Endodermal cell (in vitro differentiated cells): ENCODE measurements around the gene CEP83. TPM values are rescaled to one million over a fixed set of nuclear protein-coding genes. Genes with fewer than 3 reads are reported as not detected.

Experiments
- DNase-seq: peaks from one replicate; pipeline ENCODE4 v3.0.0-alpha.2; 2017
- H3K27ac ChIP-seq: 2 replicates; pipeline ENCODE4 v1.5.1; 2013; ENCODE audit warnings: mild to moderate bottlenecking, low read depth, low read length, moderate library complexity
- H3K27me3 ChIP-seq: 2 replicates; pipeline ENCODE4 v1.6.1; 2013; ENCODE audit warnings: mild to moderate bottlenecking, low read length, moderate library complexity; ENCODE audit not compliant: insufficient read depth, control insufficient read depth, poor library complexity, severe bottlenecking
- H3K36me3 ChIP-seq: 2 replicates; pipeline ENCODE4 v1.7.0; 2013; ENCODE audit warnings: mild to moderate bottlenecking, low read length, moderate library complexity; ENCODE audit not compliant: control insufficient read depth, insufficient read depth
- H3K4me1 ChIP-seq: one replicate; pipeline ENCODE4 v1.7.0; 2013; ENCODE audit warnings: low read length; ENCODE audit not compliant: control insufficient read depth, insufficient read depth
- H3K4me3 ChIP-seq: 2 replicates; pipeline ENCODE4 v1.5.1; 2013; ENCODE audit warnings: mild to moderate bottlenecking, low read length, moderate library complexity
- H3K9ac ChIP-seq: 2 replicates; pipeline ENCODE4 v1.6.1; 2013; ENCODE audit warnings: mild to moderate bottlenecking, low read length, moderate library complexity; ENCODE audit not compliant: poor library complexity, severe bottlenecking; ENCODE audit errors: extremely low read depth
- H3K9me3 ChIP-seq: 2 replicates; pipeline ENCODE4 v1.6.1; 2013; ENCODE audit warnings: mild to moderate bottlenecking, low read length, moderate library complexity; ENCODE audit not compliant: control insufficient read depth
- H3K27ac Mint-ChIP-seq: 2 replicates; pipeline ENCODE4 v1.8.0; 2020; ENCODE audit warnings: mixed read lengths
- H3K27me3 Mint-ChIP-seq: 2 replicates; pipeline ENCODE4 v1.8.0; 2021; ENCODE audit warnings: mild to moderate bottlenecking, mixed read lengths; ENCODE audit not compliant: insufficient read depth
- H3K36me3 Mint-ChIP-seq: 2 replicates; pipeline ENCODE4 v1.8.0; 2020; ENCODE audit warnings: low read depth, mixed read lengths
- H3K4me1 Mint-ChIP-seq: 2 replicates; pipeline ENCODE4 v1.8.0; 2020; ENCODE audit warnings: mixed read lengths
- H3K4me3 Mint-ChIP-seq: 2 replicates; pipeline ENCODE4 v1.8.0; 2020; ENCODE audit warnings: mild to moderate bottlenecking, moderate library complexity, mixed read lengths
- H3K9me3 Mint-ChIP-seq: 2 replicates; pipeline ENCODE4 v1.8.0; 2020; ENCODE audit warnings: mild to moderate bottlenecking, mixed read lengths
- CTCF ChIP-seq: fragments of 200-600 bp; sonication (generic); conservative IDR thresholded peaks from 2 replicates; pipeline ENCODE4 v1.5.0; 2021; ENCODE audit warnings: antibody characterized with exemption, mild to moderate bottlenecking
- WGBS, 2 experiments: methylation state at CpG; one replicate each; pipeline versions ENCODE4 v1.1.5 to v1.1.7; 2013; ENCODE audit warnings: missing lambda C conversion rate in 2 of 2, mixed read lengths in 1 of 2; ENCODE audit not compliant: insufficient coverage in 1 of 2, insufficient read length in 1 of 2; 5-methylcytosine and 5-hydroxymethylcytosine counted together
- total RNA-seq, 2 donors: library from RNA; stranded (reverse); fragmentation: NEBNext Ultra II Directional in 1 of 2; extraction: Animal tissue kit (Norgen Biotek cat#: 25700) in 1 of 2; gene quantifications; 2 replicates in 1 of 2; 3 replicates in 1 of 2; pipeline ENCODE4 v1.2.1, GENCODE V29; 2021

The CEP83 gene
- total RNA-seq, 2 donors from 2014 or later, result 28.6 to 36.3 TPM

GRCh38 chr12:94434171-94434570, 25.5 kb downstream of the CEP83 start:
- Histone ChIP-seq H3K27me3 (no peaks in the 10 kb centered on the region), H3K4me3 (peak overlapping the region; percentile 44), H3K9ac (no peak overlapping the region), H3K9me3 (peaks cover 43% of the 10 kb centered on the region), H3K4me1 (peaks cover 4% of the 10 kb centered on the region), H3K36me3 (no peaks in the 10 kb centered on the region), H3K27ac (peak overlapping the region; percentile 54)
- H3K4me1 Mint-ChIP-seq, result peaks cover 35% of the 10 kb centered on the region
- no peak overlapping the region for H3K27ac Mint-ChIP-seq
- peak; percentile 20 for TF ChIP-seq CTCF
- WGBS, 2 experiments, result 100% methylated on average over 2 of the region's 3 CpGs; no CpG with 5 or more reads in 1 of the 2 experiments
- DNase-seq, result no peak
- no peak overlapping the region for H3K4me3 Mint-ChIP-seq
- H3K36me3 Mint-ChIP-seq, result peaks cover 13% of the 10 kb centered on the region
- peaks cover 43% of the 10 kb centered on the region for H3K9me3 Mint-ChIP-seq
- no peaks in the 10 kb centered on the region for H3K27me3 Mint-ChIP-seq

- Mint-ChIP-seq H3K27me3 (no peaks in the 10 kb centered on the region), H3K4me1 (peaks cover 39% of the 10 kb centered on the region), H3K36me3 (peaks cover 13% of the 10 kb centered on the region), H3K9me3 (peaks cover 38% of the 10 kb centered on the region), H3K27ac (no peak overlapping the region), H3K4me3 (no peak overlapping the region)
- H3K36me3 ChIP-seq, result no peaks in the 10 kb centered on the region
- H3K9ac ChIP-seq, result no peak overlapping the region
- 95% methylated on average over 1 of the region's 1 CpG; no CpG with 5 or more reads in 1 of the 2 experiments for WGBS, 2 experiments
- H3K9me3 ChIP-seq, result peaks cover 41% of the 10 kb centered on the region
- DNase-seq, result no peak
- H3K4me3 ChIP-seq, result peak overlapping the region; percentile 44
- H3K27ac ChIP-seq, result peak overlapping the region; percentile 54
- H3K27me3 ChIP-seq, result no peaks in the 10 kb centered on the region
- peaks cover 4% of the 10 kb centered on the region for H3K4me1 ChIP-seq
- no peak for TF ChIP-seq CTCF
Observed at GRCh38 chr12:94433744-94434143, 25.9 kb downstream of the CEP83 start.

- Mint-ChIP-seq H3K4me1 (peaks cover 39% of the 10 kb centered on the region), H3K27ac (no peak overlapping the region), H3K27me3 (no peaks in the 10 kb centered on the region), H3K9me3 (peaks cover 24% of the 10 kb centered on the region), H3K4me3 (no peak overlapping the region), H3K36me3 (peaks cover 18% of the 10 kb centered on the region)
- Histone ChIP-seq H3K27me3 (no peaks in the 10 kb centered on the region), H3K9me3 (peaks cover 42% of the 10 kb centered on the region), H3K9ac (no peak overlapping the region), H3K4me3 (no peak overlapping the region), H3K27ac (no peak overlapping the region), H3K4me1 (peaks cover under 1% of the 10 kb centered on the region), H3K36me3 (no peaks in the 10 kb centered on the region)
- no peak for TF ChIP-seq CTCF
- DNase-seq, result no peak
Observed at GRCh38 chr12:94430304-94430703, 29.4 kb downstream of the CEP83 start.
